Measurements from ENCODE around the gene LITAF.
"Not testable (repeated sequence)": the region's sequence is repeated elsewhere in the genome, so short reads cannot be mapped to it uniquely, and the experiment has no call there.

The LITAF gene

DNA sequence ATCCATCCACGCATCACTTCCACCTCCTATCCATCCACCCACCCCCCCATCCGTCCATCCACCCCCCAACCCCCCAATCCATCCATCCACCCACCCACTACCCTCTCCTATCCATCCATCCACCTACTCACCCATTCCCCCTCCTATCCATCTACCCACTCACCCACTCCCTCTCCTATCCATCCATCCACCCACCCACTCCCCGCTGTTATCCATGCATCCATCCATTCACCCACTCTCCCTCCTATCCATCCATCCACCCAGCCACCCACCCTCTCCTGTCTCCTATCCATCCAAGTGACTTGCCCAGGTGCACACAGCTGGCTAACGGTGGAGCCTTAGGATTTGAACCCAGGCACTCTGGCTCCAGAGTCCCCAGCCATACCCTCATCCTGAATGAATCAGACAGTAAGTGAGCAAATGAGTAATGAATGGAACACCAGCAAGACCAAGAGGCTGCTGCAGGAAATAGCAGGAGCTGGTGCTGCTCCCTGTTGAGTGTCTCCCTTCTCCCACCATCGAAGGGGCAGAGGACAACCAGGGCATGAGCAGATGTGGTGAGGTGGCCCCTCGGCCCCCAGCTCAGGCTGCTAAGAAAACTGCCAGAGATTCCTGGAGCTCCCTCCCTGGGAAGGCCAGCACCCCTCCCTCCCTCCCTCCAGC lies 62.5 kb downstream of the LITAF start:
- no peak for DNase-seq (ENCODE audit: low read depth in 3 of 3, low spot score in 1 of 3)

- DNase-seq (ENCODE audit: low read depth in 3 of 3, low spot score in 1 of 3) = no peak
These were observed 65.7 kb downstream of the LITAF start for GRCh38 chr16:11521055-11521454.

DNA sequence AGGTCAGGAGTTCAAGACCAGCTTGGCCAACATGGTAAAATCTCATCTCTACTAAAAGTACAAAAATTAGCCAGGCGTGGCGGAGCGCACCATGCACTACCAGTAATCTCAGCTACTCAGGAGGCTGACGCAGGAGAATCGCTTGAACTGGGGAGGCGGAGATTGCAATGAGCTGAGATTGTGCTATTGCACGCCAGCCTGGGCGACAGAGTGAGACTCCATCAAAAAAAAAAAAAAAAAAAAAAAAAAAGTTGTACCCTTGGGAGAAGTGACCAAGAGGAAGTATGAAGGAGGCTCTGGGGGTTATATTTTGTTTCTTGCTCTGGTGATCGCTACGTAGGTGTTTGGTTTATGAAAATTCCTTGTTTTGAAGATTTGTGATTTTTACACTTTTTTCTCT lies 66.3 kb downstream of the LITAF start:
- DNase-seq (ENCODE audit: low read depth in 3 of 3, low spot score in 1 of 3) = no peak

DNA sequence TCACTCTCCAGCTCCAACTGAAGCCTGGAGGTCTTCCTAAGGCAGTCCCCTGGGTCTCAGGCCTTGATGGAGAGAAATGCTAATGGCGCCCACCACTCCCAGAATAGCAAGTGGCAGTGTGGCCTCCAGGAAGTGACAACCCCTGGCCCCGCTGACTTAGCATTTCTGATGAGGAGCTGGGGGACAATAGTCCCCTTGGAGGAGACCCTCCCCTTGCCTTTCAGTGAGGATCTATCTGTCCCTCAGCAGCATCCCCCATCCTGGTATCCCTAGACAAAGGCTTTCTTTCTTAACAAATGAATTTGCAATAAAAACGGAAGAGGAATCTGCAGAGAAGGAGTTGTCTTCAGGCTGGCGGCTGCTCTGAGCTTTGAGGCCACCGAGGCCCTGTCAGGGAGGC lies 68.8 kb downstream of the LITAF start:
- no peak for DNase-seq (ENCODE audit: low read depth in 3 of 3, low spot score in 1 of 3)

GRCh38 chr16:11515540-11516430 lies 70.9 kb downstream of the LITAF start:
- no peak for DNase-seq (ENCODE audit: low read depth in 3 of 3, low spot score in 1 of 3)

- no peak for DNase-seq (ENCODE audit: low read depth in 3 of 3, low spot score in 1 of 3)
These were observed 72.4 kb downstream of the LITAF start for GRCh38 chr16:11514283-11514682.

- not testable (repeated sequence) for DNase-seq (ENCODE audit: low read depth in 3 of 3, low spot score in 1 of 3)
These were observed 73.4 kb downstream of the LITAF start for GRCh38 chr16:11513366-11513765.

DNA sequence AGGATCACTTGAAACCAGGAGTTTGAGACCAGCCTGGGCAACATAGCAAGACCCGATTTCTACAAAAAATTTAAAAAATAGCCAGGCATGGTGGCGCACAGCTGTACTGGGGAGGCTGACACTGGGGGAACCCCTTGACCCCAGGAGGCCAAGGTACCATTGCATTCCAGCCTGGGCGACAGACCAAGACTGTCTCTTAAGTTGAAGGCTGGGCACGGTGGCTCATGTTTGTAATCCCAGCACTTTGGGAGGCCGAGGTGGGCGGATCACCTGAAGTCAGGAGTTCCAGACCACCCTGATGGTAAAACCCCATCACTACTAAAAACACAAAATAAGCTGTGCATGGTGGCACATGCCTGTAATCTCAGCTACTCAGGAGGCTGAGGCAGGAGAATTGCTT lies 74.9 kb downstream of the LITAF start:
- DNase-seq (ENCODE audit: low read depth in 3 of 3, low spot score in 1 of 3) = no peak

GRCh38 chr16:11511328-11511727 lies 75.4 kb downstream of the LITAF start:
- no peak for DNase-seq (ENCODE audit: low read depth in 3 of 3, low spot score in 1 of 3)

- no peak for DNase-seq (ENCODE audit: low read depth in 3 of 3, low spot score in 1 of 3)
These were observed 76.3 kb downstream of the LITAF start for GRCh38 chr16:11510178-11510973.

- DNase-seq (ENCODE audit: low read depth in 3 of 3, low spot score in 1 of 3) = no peak
These were observed 78.7 kb downstream of the LITAF start for GRCh38 chr16:11507991-11508390.

GRCh38 chr16:11507350-11507749 lies 79.4 kb downstream of the LITAF start:
- no peak for DNase-seq (ENCODE audit: low read depth in 3 of 3, low spot score in 1 of 3)

- no peak for DNase-seq (ENCODE audit: low read depth in 3 of 3, low spot score in 1 of 3)
These were observed 79.9 kb downstream of the LITAF start for GRCh38 chr16:11506741-11507305.

DNA sequence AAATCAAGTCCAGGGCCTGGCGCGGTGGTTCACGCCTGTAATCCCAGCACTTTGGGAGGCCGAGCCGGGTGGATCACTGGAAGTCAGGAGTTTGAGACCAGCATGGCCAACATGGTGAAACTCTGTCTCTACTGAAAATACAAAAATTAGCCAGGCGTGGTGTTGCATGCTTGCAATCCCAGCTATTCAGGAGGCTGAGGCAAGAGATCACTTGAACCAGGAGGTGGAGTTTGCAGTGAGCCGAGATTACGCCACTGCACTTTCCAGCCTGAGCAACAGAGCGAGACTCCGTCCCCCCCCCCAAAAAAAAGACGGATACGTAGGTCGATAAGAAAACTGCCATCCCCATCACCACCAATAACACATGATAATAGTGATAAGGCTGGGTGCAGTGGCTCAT lies 82.5 kb downstream of the LITAF start:
- not testable (repeated sequence) for DNase-seq (ENCODE audit: low read depth in 3 of 3, low spot score in 1 of 3)

DNA sequence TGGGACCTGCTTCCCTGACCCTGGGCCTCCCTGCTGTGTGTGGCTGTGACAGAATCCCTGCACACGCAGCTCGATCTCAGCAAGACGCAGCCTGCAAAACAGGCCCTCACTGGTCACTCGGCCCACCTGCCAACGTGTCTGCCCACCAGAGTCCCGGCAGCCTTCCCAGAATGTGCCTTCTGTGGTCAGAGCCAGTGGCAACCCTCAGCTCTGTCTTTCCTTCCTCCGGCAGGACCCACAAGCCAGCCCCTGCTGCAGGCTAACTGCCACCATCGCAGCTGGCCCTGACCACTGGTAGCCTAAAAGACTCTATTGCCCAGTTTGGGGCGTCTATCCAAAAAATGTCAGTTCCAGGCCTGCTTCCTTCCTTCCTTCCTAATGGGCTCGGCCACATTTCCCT lies 83.2 kb downstream of the LITAF start:
- DNase-seq (ENCODE audit: low read depth in 3 of 3, low spot score in 1 of 3) = no peak

GRCh38 chr16:11502239-11502638 lies 84.5 kb downstream of the LITAF start:
- DNase-seq (ENCODE audit: low read depth in 3 of 3, low spot score in 1 of 3) = no peak

GRCh38 chr16:11501632-11502031 lies 85.1 kb downstream of the LITAF start:
- no peak for DNase-seq (ENCODE audit: low read depth in 3 of 3, low spot score in 1 of 3)

- DNase-seq (ENCODE audit: low read depth in 3 of 3, low spot score in 1 of 3) = no peak
These were observed 85.9 kb downstream of the LITAF start for GRCh38 chr16:11500700-11501346.

DNA sequence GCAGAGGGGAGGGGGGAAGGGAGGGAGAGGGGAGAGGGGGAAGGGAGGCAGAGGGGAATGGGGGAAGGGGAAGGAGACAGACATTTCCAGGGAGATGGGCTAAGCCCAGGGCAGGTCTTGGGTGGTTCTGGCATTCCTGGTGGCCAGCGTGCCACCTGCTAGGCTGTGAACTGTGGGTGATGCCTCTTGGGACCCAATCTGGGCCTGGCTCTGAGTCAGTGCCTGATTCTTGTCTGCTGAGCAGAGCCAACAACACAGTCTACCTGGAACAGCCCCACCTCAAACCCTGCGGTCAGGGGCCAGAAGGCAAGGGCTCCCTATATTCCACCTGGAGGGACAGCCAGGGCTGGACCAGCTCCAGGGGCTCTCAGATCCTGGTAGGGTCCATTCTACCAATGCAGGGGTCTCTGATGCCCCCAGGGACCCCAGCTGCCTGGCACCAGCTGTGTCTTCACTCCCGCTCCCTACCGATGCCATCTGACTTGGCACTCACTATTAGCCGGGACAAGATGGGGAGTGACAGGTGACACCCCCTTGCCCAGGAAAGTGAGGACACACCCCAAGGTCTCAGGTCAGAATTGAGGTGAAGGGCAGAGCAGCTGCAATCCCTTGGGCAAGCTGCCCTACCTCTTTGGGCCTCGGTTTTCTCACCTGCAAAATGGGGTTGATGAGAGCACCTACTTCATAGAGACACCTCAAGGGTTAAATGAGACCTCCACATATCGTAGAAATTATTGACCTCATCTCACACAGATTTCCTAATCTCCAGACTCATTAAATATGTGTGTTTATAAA lies 87.2 kb downstream of the LITAF start:
- DNase-seq (ENCODE audit: low read depth in 3 of 3, low spot score in 1 of 3) = no peak

DNA sequence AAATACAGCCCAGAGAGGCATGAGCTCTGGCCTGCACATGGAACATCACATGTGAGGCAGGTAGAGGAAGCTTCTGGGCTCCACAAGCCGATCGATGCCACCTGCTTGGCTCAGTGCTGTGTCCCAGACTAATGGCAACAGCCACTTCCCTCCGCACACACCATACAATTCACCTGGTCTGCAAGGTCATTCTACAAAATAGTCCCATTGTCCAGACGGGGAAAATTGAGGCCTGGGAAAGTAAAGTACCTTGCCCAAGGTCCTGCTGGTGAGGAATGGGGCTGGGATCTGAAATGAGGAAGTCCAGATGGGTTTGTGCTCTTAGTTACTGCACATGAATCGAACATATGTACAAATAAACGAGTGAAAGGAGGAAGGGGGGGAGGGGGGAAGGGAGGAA lies 88.0 kb downstream of the LITAF start:
- DNase-seq (ENCODE audit: low read depth in 3 of 3, low spot score in 1 of 3) = no peak
